Adrenal gland (tissue), 5 donors: ENCODE results near the gene MDP1.

ENCODE experiments used
- POLR2A ChIP-seq, 2 donors: fragments of 450-650 bp; IDR thresholded peaks; one replicate each; pipeline ENCODE4 v1.6.1; 2017; ENCODE audit warnings: antibody characterized with exemption in 2 of 2, mild to moderate bottlenecking in 2 of 2, moderate library complexity in 1 of 2
- TF ChIP-seq, protein P1 (sequence below), 6 experiments: fragments of 450-650 bp in 4 of 6; fragments of 200-600 bp in 2 of 6; sonication (generic) in 1 of 6; IDR thresholded peaks; 1 replicate in 5 of 6; 2 replicates in 1 of 6; pipeline versions ENCODE4 v1.5.1 to v1.8.0; 2016 to 2021; ENCODE audit warnings: antibody characterized with exemption in 6 of 6, mild to moderate bottlenecking in 2 of 6, moderate library complexity in 1 of 6
- donor health status: DM: no; HTN: no; CAD: no.

DNA sequence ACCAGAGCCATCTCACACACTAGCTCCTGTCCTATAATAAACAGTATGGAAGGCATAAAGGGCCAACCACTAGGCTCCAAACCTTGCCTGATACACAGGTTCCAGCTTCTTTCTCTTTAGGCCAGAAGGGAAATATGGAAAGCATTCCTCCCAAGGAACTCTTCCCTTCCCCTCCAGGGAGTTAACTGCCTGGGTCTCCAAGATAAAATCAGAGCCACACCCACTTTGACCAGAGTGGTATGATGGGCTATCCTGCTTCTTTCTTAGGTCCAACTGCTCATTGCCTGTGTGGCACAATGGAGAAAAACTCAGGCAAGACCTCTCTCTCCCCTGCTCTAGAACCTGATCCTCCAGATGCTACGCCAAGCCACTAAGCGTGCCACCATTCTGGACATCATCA, 8.2 kb downstream of the MDP1 start:
- TF ChIP-seq, protein P1, sequence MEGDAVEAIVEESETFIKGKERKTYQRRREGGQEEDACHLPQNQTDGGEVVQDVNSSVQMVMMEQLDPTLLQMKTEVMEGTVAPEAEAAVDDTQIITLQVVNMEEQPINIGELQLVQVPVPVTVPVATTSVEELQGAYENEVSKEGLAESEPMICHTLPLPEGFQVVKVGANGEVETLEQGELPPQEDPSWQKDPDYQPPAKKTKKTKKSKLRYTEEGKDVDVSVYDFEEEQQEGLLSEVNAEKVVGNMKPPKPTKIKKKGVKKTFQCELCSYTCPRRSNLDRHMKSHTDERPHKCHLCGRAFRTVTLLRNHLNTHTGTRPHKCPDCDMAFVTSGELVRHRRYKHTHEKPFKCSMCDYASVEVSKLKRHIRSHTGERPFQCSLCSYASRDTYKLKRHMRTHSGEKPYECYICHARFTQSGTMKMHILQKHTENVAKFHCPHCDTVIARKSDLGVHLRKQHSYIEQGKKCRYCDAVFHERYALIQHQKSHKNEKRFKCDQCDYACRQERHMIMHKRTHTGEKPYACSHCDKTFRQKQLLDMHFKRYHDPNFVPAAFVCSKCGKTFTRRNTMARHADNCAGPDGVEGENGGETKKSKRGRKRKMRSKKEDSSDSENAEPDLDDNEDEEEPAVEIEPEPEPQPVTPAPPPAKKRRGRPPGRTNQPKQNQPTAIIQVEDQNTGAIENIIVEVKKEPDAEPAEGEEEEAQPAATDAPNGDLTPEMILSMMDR (IDR thresholded peaks at IDR 0.05), result no peak
- TF ChIP-seq POLR2A (IDR thresholded peaks at IDR 0.05), result no peak
